Skeletal muscle cell (primary cell): ENCODE data around the gene UIMC1.

Experiments used
- DNase-seq: peaks from one replicate; pipeline ENCODE4 v3.0.0-alpha.2; 2010; ENCODE audit warnings: low read depth
- H3K4me3 ChIP-seq: 2 replicates; pipeline ENCODE4 v1.5.1; 2011; ENCODE audit warnings: low read depth, mild to moderate bottlenecking, control low read depth, low read length, moderate library complexity

Gene UIMC1

DNA sequence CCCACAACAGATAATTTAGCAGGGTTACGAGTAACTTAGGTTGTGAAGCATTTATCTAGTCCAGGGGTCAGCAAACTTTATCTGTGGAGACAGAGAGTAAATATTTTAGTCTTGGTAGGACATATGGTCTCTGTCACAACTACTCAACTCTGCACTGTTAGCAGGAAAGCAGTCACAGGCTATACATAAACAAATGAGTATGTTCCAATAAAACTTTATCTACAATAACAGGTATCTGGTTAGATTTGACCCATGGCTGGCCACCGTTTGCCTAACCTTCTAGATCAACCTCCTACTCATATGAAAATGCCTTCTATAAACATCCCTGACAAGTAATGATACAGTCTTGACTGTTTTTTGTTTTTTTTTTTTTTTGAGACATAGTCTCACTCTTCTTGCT is 94.5 kb downstream of the UIMC1 start:
- H3K4me3 ChIP-seq: no peak overlapping the region
- DNase-seq: no peak

DNA sequence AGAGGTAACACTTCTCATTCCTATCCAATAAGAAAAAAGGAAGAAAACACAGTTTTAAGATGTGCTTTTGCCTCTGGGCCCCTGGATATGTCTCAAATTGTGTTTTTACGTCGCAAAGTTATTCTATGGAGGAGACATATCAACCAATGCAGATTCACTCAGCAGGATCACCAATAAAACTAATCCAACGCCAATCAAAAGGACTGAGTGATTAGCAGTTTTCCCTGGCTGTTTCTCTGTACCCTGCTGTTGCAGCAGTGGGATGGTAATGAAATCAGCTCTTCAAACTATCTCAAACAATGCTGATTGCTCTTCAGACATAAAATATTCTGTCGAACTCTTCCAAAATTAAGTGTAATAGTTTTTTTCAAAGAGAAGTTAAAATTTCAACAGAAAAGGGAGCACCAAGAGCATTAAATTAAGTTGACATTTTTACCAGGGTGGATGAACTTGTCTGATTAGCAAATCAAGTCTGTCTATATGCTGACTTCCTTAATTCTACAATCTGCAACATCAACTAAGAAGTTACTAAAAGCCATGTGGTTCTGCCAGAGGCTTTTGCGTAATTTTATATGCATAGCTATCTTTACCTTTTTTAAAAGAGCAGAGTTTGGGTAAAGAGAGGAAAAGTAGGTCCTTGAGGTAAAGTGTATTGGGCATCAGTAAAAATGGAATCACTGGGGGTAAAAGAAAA is 97.8 kb downstream of the UIMC1 start:
- DNase-seq: no peak
- no peak overlapping the region for H3K4me3 ChIP-seq

DNA sequence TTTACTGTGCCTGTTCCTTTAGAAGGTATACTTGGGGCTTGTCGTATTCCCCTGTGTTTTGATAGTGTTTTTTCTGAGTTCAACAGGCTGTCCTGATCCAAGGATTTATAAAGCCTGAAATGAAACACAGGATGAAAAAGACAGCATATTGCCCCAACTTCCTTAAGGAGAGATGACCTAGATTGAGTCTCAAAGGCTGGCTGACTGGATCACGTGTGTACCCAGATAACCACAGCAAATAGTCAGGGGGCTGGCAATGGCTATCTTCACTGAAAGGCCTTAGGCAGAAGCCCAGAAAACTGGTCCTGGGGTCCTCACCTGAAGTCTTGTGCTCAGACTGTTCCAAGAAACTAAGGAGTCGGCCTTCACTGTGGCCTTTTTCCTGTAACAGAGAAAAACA is 99.8 kb downstream of the UIMC1 start:
- H3K4me3 ChIP-seq: no peak overlapping the region
- no peak for DNase-seq

DNA sequence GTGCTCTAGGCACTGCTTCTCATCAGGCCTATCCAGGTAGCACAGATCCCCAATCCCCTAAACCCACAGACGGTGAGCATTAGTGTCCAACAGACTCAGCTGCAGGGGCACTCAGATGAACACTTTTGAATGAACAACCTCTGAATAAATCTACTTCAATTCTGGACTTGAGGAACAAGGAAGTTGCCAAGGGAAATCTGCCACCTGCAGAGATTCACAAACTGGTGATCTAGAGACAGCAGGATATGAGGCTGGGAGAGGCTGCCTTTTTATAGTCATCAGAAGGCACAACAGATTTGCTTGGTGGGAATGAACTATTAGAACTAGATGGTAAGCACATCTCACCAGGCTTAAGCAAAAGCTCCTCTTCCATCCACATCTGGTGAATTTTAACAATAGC is 100.5 kb downstream of the UIMC1 start:
- no peak for DNase-seq
- H3K4me3 ChIP-seq: no peak overlapping the region

DNA sequence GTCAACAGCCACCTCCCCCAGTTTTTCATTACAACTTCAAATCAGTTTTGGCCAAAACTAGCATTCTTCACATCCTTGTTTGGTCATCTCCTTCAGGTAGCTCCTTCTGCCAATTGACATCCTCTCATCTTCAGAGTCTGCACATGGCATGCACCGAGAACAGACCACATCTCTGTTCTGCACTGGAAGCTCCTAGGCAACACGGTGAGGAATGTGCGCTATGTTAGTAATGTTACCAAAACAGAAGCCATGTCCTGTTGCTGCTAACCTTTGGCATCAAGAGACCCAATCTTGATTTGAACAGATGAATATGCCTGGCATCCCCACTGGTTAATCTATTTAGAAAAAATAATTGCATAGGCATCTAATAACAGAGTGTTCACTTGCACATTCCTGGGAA is 102.3 kb downstream of the UIMC1 start:
- DNase-seq: no peak
- no peak overlapping the region for H3K4me3 ChIP-seq

DNA sequence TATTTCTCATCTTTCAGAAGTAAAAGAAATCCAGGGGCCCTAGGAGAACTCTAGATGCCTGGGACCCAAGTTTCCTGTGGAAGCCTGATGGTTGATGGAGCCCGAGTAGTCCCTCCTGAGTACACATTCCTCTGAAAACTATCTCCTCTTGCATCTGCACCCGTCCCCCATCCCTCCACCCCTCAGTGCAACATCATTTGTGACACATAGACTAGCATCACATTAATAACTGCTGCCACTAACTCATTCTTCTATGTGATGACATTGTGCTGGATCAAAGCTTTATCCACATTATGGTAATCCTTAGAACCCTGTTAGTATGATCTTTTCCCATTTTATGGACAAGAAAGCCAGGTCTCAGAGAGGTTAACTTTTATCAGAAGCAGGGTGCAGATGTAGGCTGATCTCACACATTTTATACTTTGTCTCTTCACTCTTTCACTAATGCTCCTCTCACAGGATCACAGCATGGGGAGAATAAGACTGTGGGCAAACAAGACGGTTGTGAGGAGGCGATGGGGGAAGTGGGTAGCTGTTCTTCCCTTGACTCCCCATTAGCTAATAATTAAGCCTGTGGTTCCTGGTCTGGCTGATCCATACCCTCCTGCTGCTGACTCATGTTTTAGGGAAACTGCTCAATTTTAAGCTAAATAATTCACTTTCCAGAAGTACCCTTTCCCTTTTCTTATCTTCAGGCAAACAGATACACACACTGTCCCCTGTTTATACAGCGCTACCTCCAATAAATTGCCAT is 103.5 kb downstream of the UIMC1 start:
- no peak overlapping the region for H3K4me3 ChIP-seq

DNA sequence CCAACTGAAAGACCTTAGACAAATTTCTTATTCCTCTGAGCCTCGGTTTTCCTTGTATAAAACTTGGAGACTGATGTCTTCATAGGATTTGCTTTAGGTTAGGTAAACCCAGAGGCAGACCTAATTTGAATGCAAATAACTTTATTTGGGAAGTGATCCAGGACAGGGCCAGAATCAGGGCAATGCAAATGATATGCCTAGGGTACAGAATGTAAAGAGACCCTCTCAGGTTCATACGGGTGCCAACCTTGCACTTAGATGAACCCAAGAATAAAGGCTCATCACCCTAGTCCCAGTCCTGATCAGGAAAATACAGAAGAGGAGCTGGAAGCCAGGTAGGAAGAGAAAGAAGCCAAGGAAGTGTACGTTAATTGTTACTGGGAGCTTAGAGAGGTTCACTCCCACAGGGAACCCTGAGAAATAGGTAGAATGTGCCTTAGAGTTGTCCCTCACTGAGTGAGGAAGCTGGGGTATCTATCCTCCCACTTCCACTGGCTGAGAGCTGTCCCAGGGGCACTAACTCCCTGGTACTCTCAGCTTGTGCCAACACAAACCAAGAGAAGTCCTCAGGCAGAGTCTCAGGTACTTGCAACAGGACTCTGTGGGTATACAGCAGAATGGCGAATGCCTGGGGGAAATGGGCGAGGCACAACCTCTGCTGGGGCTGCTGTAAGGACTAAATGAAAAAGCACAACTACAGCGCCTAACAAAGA is 104.3 kb downstream of the UIMC1 start:
- H3K4me3 ChIP-seq: no peak overlapping the region
- no peak for DNase-seq

More for the DNA sequence above, 103.5 kb downstream of the UIMC1 start:
- no peak for DNase-seq

DNA sequence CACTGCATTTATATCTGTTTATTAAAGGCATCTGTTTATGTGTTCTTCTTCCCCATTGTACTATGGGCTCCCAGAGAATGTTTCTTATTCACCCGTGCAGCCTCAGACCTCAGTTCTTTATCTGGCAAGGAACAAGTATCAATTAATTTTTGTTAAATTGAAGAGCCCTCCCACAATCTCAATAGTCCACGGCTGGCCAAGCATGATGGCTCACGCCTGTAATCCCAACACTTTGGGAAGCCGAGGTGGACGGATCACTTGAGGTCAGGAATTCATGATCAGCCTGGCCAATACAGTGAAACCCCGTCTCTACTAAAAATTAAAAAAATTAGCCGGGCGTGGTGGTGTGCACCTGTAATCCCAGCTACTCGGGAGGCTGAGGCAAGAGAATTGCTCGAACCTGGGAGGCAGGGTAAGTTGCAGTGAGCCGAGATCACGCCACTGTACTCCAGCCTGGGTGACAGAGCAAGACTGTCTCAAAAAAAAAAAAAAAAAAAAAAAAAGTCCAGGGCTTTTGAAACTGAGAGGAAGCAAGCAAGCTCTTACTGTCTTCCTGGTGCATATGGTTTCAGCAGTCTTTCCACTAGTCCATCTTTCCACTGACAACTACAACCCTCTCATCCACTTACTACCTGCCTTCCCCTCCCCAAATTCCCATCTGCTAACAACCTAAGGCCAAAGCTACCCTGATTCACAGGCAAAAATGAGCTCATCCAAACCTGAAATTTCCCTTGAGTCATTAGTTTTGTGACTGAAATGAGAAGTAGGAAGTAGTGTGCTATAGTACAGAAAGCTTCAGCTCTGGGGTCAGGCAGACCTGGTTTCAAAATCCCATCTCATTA is 105.1 kb downstream of the UIMC1 start:
- no peak overlapping the region for H3K4me3 ChIP-seq
- DNase-seq: no peak

DNA sequence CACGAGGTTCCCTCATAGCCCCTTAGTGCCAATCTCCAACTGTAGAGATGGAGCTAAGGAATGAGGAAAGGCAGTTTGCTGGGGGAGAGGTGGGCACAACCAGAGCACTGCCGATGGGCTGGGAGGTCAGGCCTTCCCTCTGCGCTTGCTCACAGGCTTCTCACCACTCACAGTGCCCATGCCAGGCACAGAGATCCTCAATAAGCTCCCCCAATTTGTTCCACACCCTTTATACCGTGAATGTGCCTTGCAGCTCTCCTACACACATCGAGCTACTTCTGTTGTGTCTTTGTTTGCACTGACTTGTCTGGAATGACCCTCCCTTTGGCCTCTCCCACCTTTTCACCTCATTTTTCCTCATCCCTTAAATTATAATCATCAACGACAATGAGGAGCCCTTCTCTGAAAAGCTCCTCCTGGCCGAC is 105.8 kb downstream of the UIMC1 start:
- H3K4me3 ChIP-seq: no peak overlapping the region
- DNase-seq: no peak

DNA sequence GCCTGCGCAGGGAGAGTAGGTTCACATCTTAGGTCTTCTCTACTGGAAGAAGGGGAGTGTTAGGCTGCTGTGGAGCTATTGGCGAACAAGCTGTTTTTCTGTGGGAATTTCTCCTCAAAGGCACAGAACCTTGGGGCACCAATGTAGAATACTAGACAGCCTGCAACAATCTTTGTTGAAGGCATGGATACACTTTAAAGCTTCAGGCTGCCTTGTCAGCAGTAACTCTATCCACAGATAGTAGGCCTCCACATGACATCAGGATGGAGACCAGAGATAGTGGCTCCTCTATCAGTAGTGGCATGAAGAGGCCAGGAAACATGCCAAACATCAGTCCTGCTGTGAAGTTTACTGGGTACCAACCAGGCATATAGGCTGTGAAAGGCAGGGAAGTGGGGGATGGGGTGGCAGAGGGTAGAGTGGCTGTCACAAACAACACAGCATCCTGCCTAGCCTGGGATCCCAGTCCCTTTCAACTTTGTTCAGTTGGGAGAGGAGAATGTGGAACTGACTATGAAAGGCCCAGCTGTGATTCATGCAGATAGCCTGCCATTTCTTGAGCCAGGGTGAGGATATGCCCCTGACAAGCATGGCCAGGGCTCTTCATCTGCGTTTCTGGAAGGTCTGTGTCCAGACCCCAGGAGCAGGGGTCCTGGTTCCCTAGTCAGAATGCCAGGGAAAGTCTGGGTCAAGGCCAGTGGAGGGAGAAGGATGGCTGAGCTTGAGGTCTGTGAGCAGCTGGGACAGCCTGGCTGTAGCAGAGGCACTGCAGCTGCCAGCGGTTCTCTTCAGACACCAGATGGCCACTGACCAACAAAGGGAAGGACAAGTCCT is 106.4 kb downstream of the UIMC1 start:
- H3K4me3 ChIP-seq: no peak overlapping the region
- DNase-seq: peak; percentile 9

DNA sequence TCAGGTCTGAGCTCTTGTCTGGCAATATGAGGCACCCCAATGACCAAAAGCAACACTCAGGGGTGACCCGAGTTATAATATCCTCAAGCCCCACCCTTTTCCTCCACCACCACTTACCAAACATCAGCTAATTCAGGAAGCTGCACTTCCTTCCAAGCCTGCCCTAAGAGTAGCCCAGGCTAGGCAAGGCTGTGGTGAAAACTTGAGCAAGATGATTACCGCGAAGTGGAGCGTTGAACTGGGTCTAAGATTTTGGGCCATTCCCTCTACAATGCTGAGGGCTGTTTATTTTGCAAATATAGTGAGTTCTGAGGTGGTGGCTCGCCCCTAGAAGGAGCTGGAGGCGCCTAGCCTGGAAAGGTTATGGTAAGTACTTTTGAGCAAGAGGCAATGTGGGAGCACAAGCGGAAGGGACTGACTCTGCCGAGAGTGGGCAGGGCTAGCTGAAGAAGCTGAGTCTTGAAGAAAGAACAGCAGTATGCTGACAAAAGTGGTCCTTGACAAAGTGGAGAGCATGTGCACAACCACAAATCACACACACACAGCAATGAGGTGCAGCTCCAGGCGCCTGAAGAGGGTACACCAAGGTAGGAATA is 107.2 kb downstream of the UIMC1 start, which contains the start of gene HK3:
Gene HK3, minus strand, starts transcription at position 51 of the 596 bp plus-strand sequence. CDS start 3,187 bp downstream, outside the sequence.
- no peak within 1 kb of the TSS for H3K4me3 ChIP-seq
- DNase-seq: no peak

DNA sequence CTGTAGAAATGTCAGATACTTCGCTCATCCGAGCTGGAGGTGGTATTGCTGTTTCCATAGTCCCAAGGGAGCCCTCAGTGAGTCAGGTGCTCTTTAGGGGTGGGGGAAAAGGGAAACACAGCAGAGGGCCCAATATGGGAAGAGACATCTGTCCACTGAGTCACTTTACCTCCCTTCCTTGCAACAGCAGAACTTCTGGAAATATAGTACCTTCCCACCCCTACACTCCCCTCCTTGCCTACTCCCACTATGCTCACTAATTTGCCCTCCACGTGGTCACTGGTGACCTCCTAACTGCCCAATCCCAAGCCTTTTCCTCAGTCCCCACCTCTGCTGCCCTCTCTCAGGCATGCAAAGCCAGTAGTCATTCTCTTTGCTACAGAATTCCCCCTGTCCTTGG is 109.3 kb downstream of the UIMC1 start:
- H3K4me3 ChIP-seq: no peak overlapping the region
- DNase-seq: no peak

DNA sequence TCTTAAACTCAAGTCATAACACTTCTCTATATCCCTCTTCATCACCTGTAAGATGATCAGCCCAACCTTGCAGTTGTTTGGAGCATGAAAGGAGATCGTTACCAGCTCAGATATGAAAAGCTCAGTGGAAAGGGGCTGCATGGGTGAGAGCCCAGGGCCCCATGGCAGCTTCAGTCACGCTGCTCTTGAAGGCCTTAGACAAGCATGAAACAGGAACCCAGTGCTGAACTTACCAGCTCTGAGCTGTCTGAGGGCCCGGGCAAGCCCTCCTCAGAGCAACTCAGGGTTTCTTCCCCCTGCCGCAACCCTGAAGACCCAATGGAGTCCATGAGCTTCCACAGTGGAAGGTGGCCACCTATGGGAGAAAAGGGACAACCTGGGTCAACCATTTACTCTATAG is 110.7 kb downstream of the UIMC1 start:
- DNase-seq: no peak
- no peak overlapping the region for H3K4me3 ChIP-seq

DNA sequence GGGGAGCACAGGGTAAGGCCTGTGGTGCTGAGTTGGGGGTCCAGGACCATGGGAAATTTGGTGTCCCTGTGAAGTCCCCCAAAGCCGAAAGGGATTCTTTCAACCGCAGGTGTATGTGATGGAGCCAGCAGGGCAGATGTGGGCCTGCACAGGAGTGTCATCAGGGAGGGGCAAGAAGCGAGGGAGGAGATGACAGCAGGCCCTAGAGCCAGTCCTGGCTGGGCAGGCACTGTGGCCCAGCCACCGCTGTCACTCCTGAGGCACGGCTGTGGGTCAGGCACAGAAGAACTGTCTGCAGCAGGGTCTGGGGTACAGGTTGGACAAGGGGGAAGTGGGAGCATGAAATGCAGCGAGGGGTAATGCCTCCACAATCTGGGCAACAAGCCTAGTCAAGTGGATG is 112.3 kb downstream of the UIMC1 start:
- no peak overlapping the region for H3K4me3 ChIP-seq
- no peak for DNase-seq

DNA sequence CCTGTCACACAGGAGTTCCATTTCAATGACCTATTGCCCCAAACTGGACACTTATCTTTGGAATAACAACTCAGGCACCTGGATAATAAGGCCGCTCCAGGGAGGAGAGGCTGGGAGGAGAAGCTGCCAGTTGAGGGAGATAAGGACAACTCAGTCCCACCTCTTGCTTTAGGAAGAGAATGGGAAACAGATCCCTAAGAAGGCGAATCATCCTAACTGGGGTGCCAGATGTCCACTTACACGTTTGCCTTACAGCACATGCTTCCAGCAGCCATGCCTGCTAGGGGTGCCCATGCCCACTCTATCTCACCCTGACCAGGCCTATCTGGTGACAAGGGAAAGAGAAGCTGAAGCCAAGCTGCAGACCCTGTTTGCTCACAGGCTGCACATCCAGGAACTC is 113.9 kb downstream of the UIMC1 start:
- no peak for DNase-seq
- H3K4me3 ChIP-seq: no peak overlapping the region

DNA sequence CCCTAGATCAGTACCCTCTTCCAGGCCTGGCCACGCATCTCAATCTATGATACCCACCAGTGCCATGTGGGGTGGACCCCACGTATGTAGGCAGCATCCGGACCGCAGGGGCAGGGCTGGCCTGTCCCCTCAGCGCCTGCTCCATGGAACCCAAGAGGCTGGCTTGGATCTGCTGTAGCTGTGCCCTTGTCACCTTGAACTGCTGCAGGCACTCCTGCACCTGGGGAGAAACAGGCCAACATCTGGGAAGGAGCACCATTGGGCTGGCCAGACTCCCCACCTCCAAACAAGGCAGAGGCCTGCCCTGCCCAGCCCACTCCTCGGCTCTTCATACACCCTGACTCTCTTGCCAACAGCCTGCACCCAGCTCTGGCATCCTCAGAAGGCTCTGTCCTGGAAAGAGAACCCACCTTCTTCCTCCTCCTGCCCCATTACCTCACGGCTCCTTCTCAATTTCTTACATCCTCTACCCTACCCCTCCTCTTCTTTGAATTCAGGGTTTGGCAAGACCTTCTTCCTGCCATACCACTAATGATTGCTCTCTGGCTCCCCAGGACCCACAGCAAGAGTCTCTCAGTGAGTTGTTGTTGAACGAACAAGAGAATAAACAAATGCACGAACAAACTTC is 115.1 kb downstream of the UIMC1 start:
- H3K4me3 ChIP-seq: no peak overlapping the region
- no peak for DNase-seq

DNA sequence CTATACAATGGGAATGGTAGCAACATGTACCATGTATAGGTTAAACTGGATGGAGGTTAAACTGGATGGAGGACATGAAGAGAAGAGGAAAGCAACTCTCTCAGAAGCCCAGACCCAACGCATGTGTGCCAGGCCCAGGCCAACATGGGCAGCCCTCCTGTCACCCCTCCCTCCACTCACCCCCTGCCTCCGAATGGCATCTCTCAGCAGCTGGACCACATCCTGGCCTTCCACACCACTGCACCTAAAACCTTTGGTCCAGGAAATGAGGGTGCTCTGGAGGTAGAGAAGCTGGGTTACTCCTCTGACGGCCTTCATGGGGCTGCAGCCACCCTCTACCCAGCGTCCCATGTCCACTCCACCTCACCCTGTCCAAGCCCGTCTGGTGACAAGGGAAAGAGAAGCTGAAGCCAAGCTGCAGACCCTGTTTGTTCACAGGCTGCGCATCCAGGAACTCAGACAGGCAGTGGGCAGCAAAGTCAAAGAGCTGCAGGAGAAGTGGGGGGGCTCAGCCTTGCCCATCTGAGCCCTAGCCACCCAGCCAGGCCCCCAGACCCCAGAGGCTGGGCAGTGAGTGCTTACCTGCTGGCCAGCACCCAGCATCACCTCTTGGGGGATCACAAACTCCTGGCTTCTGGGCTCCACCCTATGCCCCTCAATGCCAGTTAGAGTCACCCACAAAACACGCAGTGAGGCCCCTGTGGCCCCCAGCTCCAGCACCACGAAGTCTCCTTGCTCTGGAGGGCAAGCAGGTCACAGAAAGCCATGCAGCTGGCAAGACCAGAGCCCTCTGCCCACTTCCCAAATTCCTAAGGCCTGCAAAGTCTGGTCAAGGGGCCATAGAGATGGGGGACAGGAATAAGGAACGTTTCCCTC is 115.9 kb downstream of the UIMC1 start:
- H3K4me3 ChIP-seq: no peak overlapping the region
- no peak for DNase-seq
